HepG2 (cell line): ENCODE measurements around the gene HSDL2. TPM values are rescaled to one million over a fixed set of nuclear protein-coding genes. Genes with fewer than 3 reads are reported as not detected.
"Not testable (repeated sequence)": the region's sequence is repeated elsewhere in the genome, so short reads cannot be mapped to it uniquely, and the experiment has no call there.

Experiments
- ATAC-seq: fragments of 200-7000 bp; cut with Tn5 transposase; 3 replicates; pipeline ENCODE4 v1.9.1; 2020; ENCODE audit warnings: mild to moderate bottlenecking, moderate library complexity
- BruUV-seq: library from RNA; stranded (reverse); fragments of 400-500 nt; replicated peaks from 2 replicates; lab custom pipeline; 2021; lab: Mats Ljungman, UMichigan
- CTCF ChIA-PET: fragments of 300-600 bp; formaldehyde crosslinking; extraction: SDS; loops from one replicate; lab custom pipeline; 2021; ENCODE audit warnings: low total read pairs, inconsistent platforms, low intra/inter-chr PET ratio; lab: Yijun Ruan, JAX
- POLR2A ChIA-PET: fragments of 350-600 bp; sonication (Branson Sonifier 250); formaldehyde crosslinking; loops from one replicate; lab custom pipeline; 2020; ENCODE audit warnings: antibody characterized with exemption, inconsistent platforms; lab: Yijun Ruan, JAX
- DNase-seq: peaks from one replicate; pipeline ENCODE4 v3.0.0-alpha.2; 2015; ENCODE audit warnings: low spot score
- FAIRE-seq: peaks from 3 replicates; lab custom pipeline; 2011; peaks lifted over from hg19 to GRCh38; lab: Jason Lieb, UNC
- H2AFZ ChIP-seq: one replicate; pipeline ENCODE4 v1.6.1; 2011; ENCODE audit warnings: low read length, inconsistent platforms
- H3K27ac ChIP-seq: fragments of 300-600 bp; 3 replicates; pipeline ENCODE4 v1.8.0; 2011; ENCODE audit warnings: mixed run types, mild to moderate bottlenecking, mixed read lengths, low read length, inconsistent platforms; ENCODE audit not compliant: insufficient read depth; ENCODE audit errors: extremely low read length
- H3K27me3 ChIP-seq, 2 experiments: fragments of 200-600 bp in 1 of 2; 2 replicates in 1 of 2; 3 replicates in 1 of 2; pipeline versions ENCODE4 v1.6.0 to v1.8.0; 2011; ENCODE audit warnings: low read length in 2 of 2, mild to moderate bottlenecking in 2 of 2, moderate library complexity in 2 of 2, inconsistent platforms in 1 of 2; ENCODE audit not compliant: insufficient read depth in 2 of 2, control insufficient read depth in 1 of 2
- H3K36me3 ChIP-seq, 2 experiments: fragments of 200-600 bp in 1 of 2; replicated peaks in 1 of 2; 2 replicates in 1 of 2; 3 replicates in 1 of 2; pipeline versions ENCODE4 v1.5.1 to v1.8.0; 2011; ENCODE audit warnings: low read length in 2 of 2, inconsistent platforms in 1 of 2; ENCODE audit not compliant: insufficient read depth in 2 of 2, control insufficient read depth in 1 of 2
- H3K4me1 ChIP-seq: 2 replicates; pipeline ENCODE4 v1.5.1; 2012; ENCODE audit warnings: low read length, inconsistent platforms; ENCODE audit not compliant: insufficient read depth
- H3K4me2 ChIP-seq: 2 replicates; pipeline ENCODE4 v1.6.0; 2011; ENCODE audit warnings: low read depth, low read length, inconsistent platforms
- H3K4me3 ChIP-seq, 3 experiments: fragments of 200-600 bp in 1 of 3; sonication (generic), shearing (Covaris generic) in 1 of 3; replicated peaks in 1 of 3; 2 replicates each; pipeline ENCODE4 v1.5.1; 2011 to 2016; ENCODE audit warnings: low read length in 3 of 3, inconsistent platforms in 2 of 3, low read depth in 2 of 3, mild to moderate bottlenecking in 2 of 3, control low read depth in 1 of 3, mixed read lengths in 1 of 3; ENCODE audit not compliant: insufficient read depth in 1 of 3
- H3K79me2 ChIP-seq: one replicate; pipeline ENCODE4 v1.6.1; 2011; ENCODE audit warnings: low read length, inconsistent platforms; ENCODE audit not compliant: insufficient read depth
- H3K9ac ChIP-seq: 2 replicates; pipeline ENCODE4 v1.6.0; 2011; ENCODE audit warnings: mild to moderate bottlenecking, low read depth, low read length, inconsistent platforms; ENCODE audit not compliant: insufficient read depth
- H3K9me3 ChIP-seq: 2 replicates; pipeline ENCODE4 v1.5.1; 2012; ENCODE audit warnings: mild to moderate bottlenecking, low read length
- H4K20me1 ChIP-seq: 2 replicates; pipeline ENCODE4 v1.6.0; 2011; ENCODE audit warnings: inconsistent platforms, mild to moderate bottlenecking, low read length, moderate library complexity; ENCODE audit not compliant: insufficient read depth
- KDM5A ChIP-seq: fragments of 200-600 bp; sonication (generic); IDR thresholded peaks from 2 replicates; pipeline ENCODE4 v1.7.0; 2018; ENCODE audit warnings: antibody characterized with exemption, mild to moderate bottlenecking, low read length, borderline replicate concordance
- MAF1 ChIP-seq: sonication (generic); formaldehyde crosslinking; IDR thresholded peaks from 2 replicates; pipeline ENCODE4 v1.5.0; 2020; ENCODE audit warnings: missing genetic modification reagents, borderline replicate concordance
- RBFOX2 ChIP-seq: fragments of 200-400 bp; formaldehyde crosslinking; IDR thresholded peaks from 2 replicates; pipeline ENCODE4 v1.6.1; 2017; ENCODE audit warnings: low read depth, mild to moderate bottlenecking, low read length
- SIN3B ChIP-seq: fragments of 150-350 bp; IDR thresholded peaks from 2 replicates; pipeline ENCODE4 v1.6.1; 2014; ENCODE audit warnings: low read length
- SMC3 ChIP-seq: IDR thresholded peaks from 2 replicates; pipeline ENCODE4 v1.6.1; 2011; ENCODE audit warnings: low read length, improper control_type of control experiment
- SRF ChIP-seq: IDR thresholded peaks from 2 replicates; pipeline ENCODE4 v1.6.1; 2011; ENCODE audit warnings: mild to moderate bottlenecking, low read depth, low read length, moderate library complexity
- ZNF431 ChIP-seq: sonication (generic); formaldehyde crosslinking; IDR thresholded peaks from 2 replicates; pipeline ENCODE4 v1.9.0; 2022; ENCODE audit warnings: missing genetic modification reagents, low read depth, mild to moderate bottlenecking, borderline replicate concordance
- ZNF451 ChIP-seq: sonication (generic); formaldehyde crosslinking; IDR thresholded peaks from 2 replicates; pipeline ENCODE4 v1.5.0; 2020; ENCODE audit warnings: mild to moderate bottlenecking, missing genetic modification reagents
- ZNF788 ChIP-seq: sonication (generic); formaldehyde crosslinking; IDR thresholded peaks from 2 replicates; pipeline ENCODE4 v1.5.0; 2020; ENCODE audit warnings: mild to moderate bottlenecking, missing genetic modification reagents, borderline replicate concordance
- ZNF878 ChIP-seq: sonication (generic); formaldehyde crosslinking; IDR thresholded peaks from 2 replicates; pipeline ENCODE4 v1.8.1; 2023; ENCODE audit warnings: mild to moderate bottlenecking, missing genetic modification reagents, moderate library complexity
- ZSCAN21 ChIP-seq: sonication (generic); formaldehyde crosslinking; IDR thresholded peaks from 2 replicates; pipeline ENCODE4 v1.8.0; 2022; ENCODE audit warnings: mild to moderate bottlenecking, missing genetic modification reagents, moderate library complexity, borderline replicate concordance
- WGBS: methylation state at CpG from one replicate; pipeline ENCODE4 v1.1.6; 2017; ENCODE audit warnings: low lambda C conversion rate; 5-methylcytosine and 5-hydroxymethylcytosine counted together
- in situ Hi-C: cut with HindIII; loops from 2 replicates; pipeline ENCODE4 v1.10.0; 2017; ENCODE audit warnings: low pct_unique_long_range_greater_than_20kb; ENCODE audit not compliant: extremely low pct_ligation_motif_present
- intact Hi-C: fragments of 100-400 bp; cut with micrococcal nuclease; formaldehyde crosslinking; loops from one replicate; pipeline ENCODE4 v1.10.0; 2022; ENCODE audit not compliant: unreplicated experiment
- polyA plus RNA-seq, 8 experiments: library from polyadenylated mRNA; depleted of rRNA in 3 of 8; stranded (reverse) in 7 of 8; unstranded in 1 of 8; fragments of >200 nt; fragmentation: Illumina TruSeq in 4 of 8; extraction: Trizol in 4 of 8; gene quantifications; 2 replicates each; pipeline versions ENCODE4 v1.2.1 to v1.2.3, GENCODE V29; 2011 to 2016; ENCODE audit warnings: low read depth in 4 of 8, missing spikeins in 1 of 8, mixed read lengths in 1 of 8; ENCODE audit not compliant: insufficient read depth in 1 of 8
- total RNA-seq, 5 experiments: library from RNA; depleted of rRNA; stranded (reverse); fragments of >200 nt; fragmentation: Illumina TruSeq; extraction: Trizol; gene quantifications; 2 replicates each; pipeline ENCODE4 v1.2.3, GENCODE V29; 2016; ENCODE audit warnings: low read depth in 1 of 5
- TF ChIP-seq, protein P1 (sequence below): IDR thresholded peaks from 2 replicates; pipeline ENCODE4 v1.6.1; 2016; ENCODE audit warnings: missing compliant biosample characterization, missing genetic modification reagents, borderline replicate concordance
- TF ChIP-seq, protein P2 (sequence below): sonication (generic); formaldehyde crosslinking; IDR thresholded peaks from 2 replicates; pipeline ENCODE4 v1.5.1; 2020; ENCODE audit warnings: mild to moderate bottlenecking, missing genetic modification reagents

HSDL2 gene
- total and polyA plus RNA-seq, 2 of the 13 experiments (the other 11 are each of a cell fraction or from before 2014, with no cell fraction given): 55.3 to 80.2 TPM

DNA sequence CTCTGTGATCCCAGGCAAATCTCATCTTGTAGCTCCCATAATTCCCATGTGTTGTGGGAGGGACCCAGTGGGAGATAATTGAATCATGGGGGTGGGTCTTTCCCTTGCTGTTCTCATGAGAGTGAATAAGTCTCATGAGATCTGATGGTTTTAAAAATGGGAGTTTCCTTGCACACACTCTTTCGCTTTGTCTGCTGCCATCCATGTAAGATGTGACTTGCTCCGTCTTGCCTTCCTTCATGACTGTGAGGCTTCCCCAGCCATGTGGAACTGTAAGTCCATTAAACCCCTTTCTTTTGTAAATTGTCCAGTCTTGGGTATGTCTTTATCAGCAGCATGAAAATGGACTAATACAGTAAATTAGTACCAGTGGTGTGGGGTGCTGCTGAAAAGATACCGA is 14.7 kb upstream of the HSDL2 start:
- POLR2A ChIA-PET: not testable (repeated sequence)
- peaks cover 12% of the 10 kb centered on the region; the same call in 1 of the 2 replicates for H3K9me3 ChIP-seq

DNA sequence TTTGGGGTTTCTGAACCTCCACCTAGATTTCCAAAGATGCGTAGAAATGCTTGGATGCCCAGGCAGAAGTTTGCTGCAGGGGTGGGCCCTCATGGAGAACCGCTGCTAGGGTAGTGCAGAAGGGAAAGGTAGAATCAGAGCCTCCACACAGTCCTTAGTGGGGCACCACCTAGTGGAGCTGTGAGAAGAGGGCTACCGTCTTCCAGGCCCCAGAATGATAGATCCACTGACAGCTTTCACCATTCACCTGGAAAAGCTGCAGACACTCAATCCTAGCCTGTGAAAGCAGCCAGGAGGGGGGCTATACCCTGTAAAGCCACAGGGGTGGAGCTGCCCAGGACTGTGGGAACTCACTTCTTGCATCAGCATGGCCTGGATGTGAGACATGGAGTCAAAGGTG is 13.3 kb upstream of the HSDL2 start:
- ATAC-seq: peak; percentile 79
- peak; percentile 39 for DNase-seq
- peak; percentile 8 for FAIRE-seq
- Histone ChIP-seq H3K4me3 (no peak overlapping the region), H3K79me2 (no peaks in the 10 kb centered on the region), H2AFZ (no peak overlapping the region), H3K27me3 (no peaks in the 10 kb centered on the region), H3K36me3 (no peaks in the 10 kb centered on the region; a peak in 1 of 5 replicates), H3K4me1 (peaks cover 10% of the 10 kb centered on the region), H3K9me3 (peaks cover 13% of the 10 kb centered on the region; the same call in 1 of the 2 replicates), H3K27ac (no peak overlapping the region), H4K20me1 (no peaks in the 10 kb centered on the region), H3K4me2 (no peak overlapping the region), H3K9ac (no peak overlapping the region)
- 86% methylated on average over 2 of the region's 3 CpGs for WGBS
- in situ Hi-C loops (loop anchor here (25.0 kb wide), 1 partner anchor 604 kb away; no protein-coding TSS in a partner anchor), intact Hi-C loops (no loop called here)
- BruUV-seq: no TSS peak
- ChIA-PET POLR2A (interaction anchor here (1.2 to 2.3 kb wide), 2 partner anchors 13 to 21 kb away, joined by 5 to 15 read pairs; partner anchors contain the start of gene HSDL2), CTCF (interaction anchor here (0.8 kb wide), 1 partner anchor 280 kb away, joined by 4 read pairs; no protein-coding TSS in a partner anchor)
- TF ChIP-seq KDM5A: no peak
- TF ChIP-seq ZSCAN21: no peak
- no peak for TF ChIP-seq SRF
- TF ChIP-seq, protein P1, sequence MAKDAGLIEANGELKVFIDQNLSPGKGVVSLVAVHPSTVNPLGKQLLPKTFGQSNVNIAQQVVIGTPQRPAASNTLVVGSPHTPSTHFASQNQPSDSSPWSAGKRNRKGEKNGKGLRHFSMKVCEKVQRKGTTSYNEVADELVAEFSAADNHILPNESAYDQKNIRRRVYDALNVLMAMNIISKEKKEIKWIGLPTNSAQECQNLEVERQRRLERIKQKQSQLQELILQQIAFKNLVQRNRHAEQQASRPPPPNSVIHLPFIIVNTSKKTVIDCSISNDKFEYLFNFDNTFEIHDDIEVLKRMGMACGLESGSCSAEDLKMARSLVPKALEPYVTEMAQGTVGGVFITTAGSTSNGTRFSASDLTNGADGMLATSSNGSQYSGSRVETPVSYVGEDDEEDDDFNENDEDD (CRISPR knock-in tag): no peak
- TF ChIP-seq ZNF878: no peak
- TF ChIP-seq MAF1 (CRISPR knock-in tag): no peak
- TF ChIP-seq RBFOX2: no peak
- TF ChIP-seq, protein P2, sequence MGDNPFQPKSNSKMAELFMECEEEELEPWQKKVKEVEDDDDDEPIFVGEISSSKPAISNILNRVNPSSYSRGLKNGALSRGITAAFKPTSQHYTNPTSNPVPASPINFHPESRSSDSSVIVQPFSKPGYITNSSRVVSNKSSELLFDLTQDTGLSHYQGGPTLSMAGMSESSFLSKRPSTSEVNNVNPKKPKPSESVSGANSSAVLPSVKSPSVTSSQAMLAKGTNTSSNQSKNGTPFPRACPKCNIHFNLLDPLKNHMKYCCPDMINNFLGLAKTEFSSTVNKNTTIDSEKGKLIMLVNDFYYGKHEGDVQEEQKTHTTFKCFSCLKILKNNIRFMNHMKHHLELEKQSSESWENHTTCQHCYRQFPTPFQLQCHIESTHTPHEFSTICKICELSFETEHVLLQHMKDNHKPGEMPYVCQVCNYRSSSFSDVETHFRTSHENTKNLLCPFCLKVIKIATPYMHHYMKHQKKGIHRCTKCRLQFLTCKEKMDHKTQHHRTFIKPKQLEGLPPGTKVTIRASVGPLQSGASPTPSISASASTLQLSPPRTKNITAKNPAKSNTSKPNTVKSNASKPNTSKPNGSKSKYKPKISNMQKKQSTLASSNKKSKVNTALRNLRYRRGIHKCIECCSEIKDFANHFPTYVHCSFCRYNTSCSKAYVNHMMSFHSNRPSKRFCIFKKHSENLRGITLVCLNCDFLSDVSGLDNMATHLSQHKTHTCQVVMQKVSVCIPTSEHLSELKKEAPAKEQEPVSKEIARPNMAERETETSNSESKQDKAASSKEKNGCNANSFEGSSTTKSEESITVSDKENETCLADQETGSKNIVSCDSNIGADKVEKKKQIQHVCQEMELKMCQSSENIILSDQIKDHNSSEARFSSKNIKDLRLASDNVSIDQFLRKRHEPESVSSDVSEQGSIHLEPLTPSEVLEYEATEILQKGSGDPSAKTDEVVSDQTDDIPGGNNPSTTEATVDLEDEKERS: no peak
- no peak for TF ChIP-seq ZNF451 (CRISPR knock-in tag)
- peak; percentile 33; the same call in 1 of the 2 replicates for TF ChIP-seq SMC3
- no peak for TF ChIP-seq SIN3B
- no peak for TF ChIP-seq ZNF788

More for the DNA sequence above, 14.7 kb upstream of the HSDL2 start:
- H3K4me2 ChIP-seq, H3K9ac ChIP-seq, H3K27me3 ChIP-seq, CTCF ChIA-PET: not testable (repeated sequence)
- peak; percentile 99 for TF ChIP-seq ZNF431 (CRISPR knock-in tag)
- TF ChIP-seq, all 625 proteins: peak for 1; not testable (repeated sequence) for 624
- ATAC-seq, DNase-seq, H3K79me2 ChIP-seq, H3K36me3 ChIP-seq, FAIRE-seq, BruUV-seq, intact Hi-C loops, H3K4me3 ChIP-seq, H4K20me1 ChIP-seq, H3K27ac ChIP-seq, H2AFZ ChIP-seq: not testable (repeated sequence)
- peaks cover 10% of the 10 kb centered on the region for H3K4me1 ChIP-seq
- WGBS: 96% methylated on average over 3 of the region's 3 CpGs
- in situ Hi-C loops: loop anchor here (25.0 kb wide), 1 partner anchor 603 kb away; no protein-coding TSS in a partner anchor
